Measurements from ENCODE around the gene NOX3. TPM values are rescaled to one million over a fixed set of nuclear protein-coding genes. Genes with fewer than 3 reads are reported as not detected.
"Not testable (repeated sequence)": the region's sequence is repeated elsewhere in the genome, so short reads cannot be mapped to it uniquely, and the experiment has no call there.

Gene NOX3
- total RNA-seq, 1 donor from 2014 or later: not detected

- not testable (repeated sequence) for DNase-seq (ENCODE audit: low read depth, low spot score)
Measured at GRCh38 chr6:155468543-155468942, 12.9 kb upstream of the NOX3 start.

GRCh38 chr6:155466539-155466938 is 10.9 kb upstream of the NOX3 start:
- DNase-seq (ENCODE audit: low read depth, low spot score): no peak

- no peak for DNase-seq (ENCODE audit: low read depth, low spot score)
Measured at GRCh38 chr6:155461556-155461955, 5.9 kb upstream of the NOX3 start.

- DNase-seq (ENCODE audit: low read depth, low spot score): no peak
Measured at GRCh38 chr6:155454471-155454870, 1.2 kb downstream of the NOX3 start.

GRCh38 chr6:155454008-155454407 is 1.6 kb downstream of the NOX3 start:
- no peak for DNase-seq (ENCODE audit: low read depth, low spot score)

GRCh38 chr6:155452576-155452975 is 3.1 kb downstream of the NOX3 start:
- no peak for DNase-seq (ENCODE audit: low read depth, low spot score)

- not testable (repeated sequence) for DNase-seq (ENCODE audit: low read depth, low spot score)
Measured at GRCh38 chr6:155451530-155451929, 4.1 kb downstream of the NOX3 start.

GRCh38 chr6:155450240-155450581 is 5.4 kb downstream of the NOX3 start:
- DNase-seq (ENCODE audit: low read depth, low spot score): no peak

GRCh38 chr6:155449450-155450239 is 6.0 kb downstream of the NOX3 start:
- no peak for DNase-seq (ENCODE audit: low read depth, low spot score)

- DNase-seq (ENCODE audit: low read depth, low spot score): no peak
Measured at GRCh38 chr6:155448668-155449449, 6.8 kb downstream of the NOX3 start.

- DNase-seq (ENCODE audit: low read depth, low spot score): no peak
Measured at GRCh38 chr6:155447949-155448348, 7.7 kb downstream of the NOX3 start.

GRCh38 chr6:155444952-155445903 is 10.4 kb downstream of the NOX3 start:
- DNase-seq (ENCODE audit: low read depth, low spot score): no peak

- no peak for DNase-seq (ENCODE audit: low read depth, low spot score)
Measured at GRCh38 chr6:155444120-155444917, 11.3 kb downstream of the NOX3 start.

- no peak for DNase-seq (ENCODE audit: low read depth, low spot score)
Measured at GRCh38 chr6:155443168-155443567, 12.5 kb downstream of the NOX3 start.

- DNase-seq (ENCODE audit: low read depth, low spot score): no peak
Measured at GRCh38 chr6:155442562-155442961, 13.1 kb downstream of the NOX3 start.

- no peak for DNase-seq (ENCODE audit: low read depth, low spot score)
Measured at GRCh38 chr6:155441112-155441465, 14.6 kb downstream of the NOX3 start.

GRCh38 chr6:155440398-155441111 is 15.1 kb downstream of the NOX3 start:
- DNase-seq (ENCODE audit: low read depth, low spot score): no peak

- no peak for DNase-seq (ENCODE audit: low read depth, low spot score)
Measured at GRCh38 chr6:155439376-155439775, 16.3 kb downstream of the NOX3 start.

- DNase-seq (ENCODE audit: low read depth, low spot score): peak; percentile 5
Measured at GRCh38 chr6:155436981-155437749, 18.5 kb downstream of the NOX3 start.

All from pulmonary artery endothelial cell (primary cell).